Measurements from ENCODE around the gene KLHL29.
"Not testable (repeated sequence)": the region's sequence is repeated elsewhere in the genome, so short reads cannot be mapped to it uniquely, and the experiment has no call there.

Gene KLHL29

DNA sequence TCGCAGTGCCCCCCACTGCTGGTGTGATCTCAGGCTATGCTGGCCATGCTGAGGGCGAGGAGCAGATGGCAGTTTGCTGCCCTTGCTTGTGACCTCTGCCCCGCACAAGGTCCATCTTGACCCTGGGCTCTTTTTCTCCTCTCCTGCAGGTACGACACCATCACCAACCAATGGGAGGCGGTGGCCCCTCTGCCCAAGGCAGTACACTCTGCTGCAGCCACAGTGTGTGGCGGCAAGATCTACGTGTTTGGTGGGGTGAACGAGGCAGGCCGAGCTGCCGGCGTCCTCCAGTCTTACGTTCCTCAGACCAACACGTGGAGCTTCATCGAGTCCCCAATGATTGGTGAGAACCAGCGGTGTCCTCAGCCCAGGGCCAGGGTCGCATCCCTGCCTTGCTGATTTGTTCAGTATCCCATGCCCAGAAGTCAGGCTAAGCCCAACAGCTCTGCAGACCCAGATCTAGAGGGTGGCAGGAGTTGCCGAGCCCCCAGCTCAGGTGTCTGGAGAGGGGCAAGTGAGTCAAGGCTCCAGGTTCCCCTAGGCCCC, 318.1 kb downstream of the KLHL29 start:
- no peak for DNase-seq

DNA sequence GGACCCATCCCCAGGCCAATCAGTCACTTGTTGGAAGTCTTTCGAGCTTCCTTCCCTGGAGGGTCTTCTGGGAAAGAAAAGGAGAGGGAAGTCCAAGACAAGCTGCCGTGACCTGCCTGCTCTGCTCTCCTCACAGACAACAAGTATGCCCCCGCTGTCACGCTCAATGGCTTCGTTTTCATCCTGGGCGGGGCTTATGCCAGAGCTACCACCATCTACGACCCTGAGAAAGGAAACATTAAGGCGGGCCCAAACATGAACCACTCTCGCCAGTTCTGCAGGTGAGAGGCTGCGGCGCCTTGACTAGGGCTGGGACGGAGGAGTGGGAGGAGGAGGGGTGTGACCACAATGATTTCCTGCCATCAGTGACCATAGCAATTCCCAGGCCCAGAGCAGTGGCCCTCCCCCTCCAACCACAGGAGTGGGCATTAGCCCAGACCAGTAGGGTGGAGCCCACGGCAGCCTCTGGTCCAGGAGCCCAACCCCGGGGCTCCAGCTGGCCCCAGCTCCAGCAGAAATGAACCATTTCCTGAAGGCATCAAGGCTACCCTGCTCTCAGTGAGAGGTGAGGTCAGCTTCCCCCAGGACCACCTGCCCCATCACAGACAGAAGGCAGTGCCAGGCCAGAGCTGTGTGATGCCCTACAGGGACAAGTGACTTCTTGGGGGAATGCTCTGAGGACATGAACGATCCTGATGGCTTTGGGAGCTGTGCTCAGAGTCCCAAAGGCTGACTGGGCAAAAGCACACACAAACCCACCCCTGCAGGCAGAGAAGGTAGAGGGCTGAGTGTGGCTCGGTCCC, 318.8 kb downstream of the KLHL29 start:
- no peak for DNase-seq

DNA sequence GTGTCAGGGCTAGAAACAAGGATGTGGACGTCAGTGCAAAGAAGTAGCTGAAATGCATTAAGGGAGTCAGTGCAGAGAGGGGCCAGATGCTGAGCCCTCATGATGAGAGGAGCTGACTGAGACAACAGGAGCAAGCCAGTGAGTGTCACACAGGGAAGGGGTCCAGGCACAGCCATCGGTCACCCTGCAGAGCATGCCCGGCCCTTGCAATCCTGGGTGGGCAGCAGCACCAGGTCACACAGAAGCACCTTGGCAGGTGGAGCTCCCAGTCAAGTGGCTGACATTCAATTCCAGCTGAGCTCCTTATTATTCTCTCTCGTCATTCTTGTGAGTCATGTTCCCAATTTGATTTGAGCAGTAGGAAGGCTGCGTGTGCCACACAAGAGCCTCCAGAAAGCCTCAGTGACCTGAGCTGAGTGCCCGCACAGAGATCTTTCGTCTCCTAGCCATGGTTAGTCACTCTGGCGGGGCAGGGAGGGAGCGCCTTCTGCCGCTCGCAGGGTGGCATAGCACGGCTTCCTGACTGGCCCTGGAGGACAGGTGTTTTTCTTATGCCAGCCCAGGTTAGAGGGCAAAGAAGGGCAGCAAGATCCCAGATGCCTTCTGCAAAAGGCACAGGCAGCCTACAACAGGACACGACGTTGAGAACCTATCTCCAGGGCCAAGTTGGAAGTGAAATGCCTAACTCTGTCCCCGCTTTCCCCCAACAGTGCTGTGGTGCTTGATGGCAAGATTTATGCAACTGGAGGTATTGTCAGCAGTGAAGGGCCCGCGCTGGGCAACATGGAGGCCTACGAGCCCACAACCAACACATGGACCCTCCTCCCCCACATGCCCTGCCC, 321.0 kb downstream of the KLHL29 start:
- no peak for DNase-seq

DNA sequence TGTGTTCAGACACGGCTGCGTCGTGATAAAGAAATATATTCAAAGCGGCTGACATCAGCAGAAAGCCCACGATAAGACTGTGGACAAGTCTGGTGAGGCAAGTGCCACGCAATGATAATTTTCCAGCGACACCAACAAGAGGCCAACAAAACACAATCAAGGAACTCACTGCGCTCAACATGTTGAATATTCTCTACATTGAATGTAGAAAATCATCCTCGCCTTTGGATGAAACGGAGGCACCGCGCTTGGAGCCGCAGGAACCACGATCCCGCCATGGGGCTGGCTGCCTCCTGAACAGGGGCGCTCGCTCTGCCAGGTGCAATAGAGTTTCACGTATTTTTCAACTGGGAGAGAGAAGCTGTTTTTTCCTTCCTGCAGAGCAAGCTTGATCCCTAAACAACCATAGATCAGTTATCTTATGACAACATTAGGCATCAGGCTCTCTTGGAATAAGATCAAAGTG, 321.7 kb downstream of the KLHL29 start:
- DNase-seq = no peak

DNA sequence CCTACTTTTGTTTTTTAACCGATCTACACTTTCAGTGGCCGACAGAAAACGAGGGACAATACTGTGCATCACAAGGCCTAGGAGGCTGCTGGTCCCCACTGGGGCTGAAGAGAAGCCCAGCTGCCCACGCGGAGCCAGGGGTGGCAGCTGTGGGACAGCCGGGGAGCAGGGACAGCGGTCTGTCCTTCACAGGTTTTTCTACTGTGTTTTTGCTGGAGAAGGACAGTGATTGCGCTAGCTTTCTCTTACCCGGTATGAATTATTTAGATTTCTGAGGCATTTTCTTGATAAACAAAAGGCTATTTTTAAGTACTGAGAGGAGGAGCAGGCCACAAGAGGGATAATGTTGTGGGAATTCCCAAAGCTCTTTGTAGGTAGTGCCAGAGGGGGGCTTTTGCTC, 322.1 kb downstream of the KLHL29 start:
- DNase-seq = no peak

DNA sequence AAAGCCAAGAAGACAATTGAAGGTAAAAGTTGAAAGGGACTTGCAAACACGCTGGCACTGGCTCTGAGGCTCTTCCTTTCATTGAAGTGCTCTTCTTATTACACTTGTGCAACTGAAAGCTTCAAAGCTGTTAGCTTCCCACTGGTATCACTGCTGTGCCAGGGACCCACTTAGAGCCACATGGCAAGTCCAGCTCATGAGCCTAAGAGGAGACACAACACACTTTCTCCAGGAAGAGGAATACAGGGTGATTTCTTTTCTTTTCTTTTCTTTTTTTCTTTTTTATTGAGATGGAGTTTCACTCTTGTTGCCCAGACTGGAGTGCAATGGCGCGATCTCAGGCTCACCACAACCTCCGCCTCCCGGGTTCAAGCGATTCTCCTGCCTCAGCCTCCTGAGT, 323.8 kb downstream of the KLHL29 start:
- DNase-seq = no peak

DNA sequence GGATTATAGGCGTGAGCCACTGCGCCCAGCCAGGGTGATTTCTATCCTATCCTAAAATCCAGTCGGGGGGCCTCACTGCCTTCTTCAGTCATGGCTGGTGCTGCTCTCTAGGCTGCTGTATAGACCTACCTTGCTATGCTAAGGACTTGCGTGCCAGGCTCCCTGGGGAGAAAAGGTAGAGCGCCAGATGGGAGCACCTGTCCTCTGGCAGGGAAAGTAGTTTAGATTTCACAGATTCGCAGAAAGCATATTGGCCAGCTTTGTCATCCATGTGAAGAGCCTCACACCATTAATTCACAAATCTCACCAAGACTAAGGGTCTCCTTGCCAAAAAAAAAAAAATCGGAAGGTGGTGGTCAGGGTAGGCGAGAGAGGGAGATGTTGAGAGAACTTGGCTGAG, 324.3 kb downstream of the KLHL29 start:
- no peak for DNase-seq

DNA sequence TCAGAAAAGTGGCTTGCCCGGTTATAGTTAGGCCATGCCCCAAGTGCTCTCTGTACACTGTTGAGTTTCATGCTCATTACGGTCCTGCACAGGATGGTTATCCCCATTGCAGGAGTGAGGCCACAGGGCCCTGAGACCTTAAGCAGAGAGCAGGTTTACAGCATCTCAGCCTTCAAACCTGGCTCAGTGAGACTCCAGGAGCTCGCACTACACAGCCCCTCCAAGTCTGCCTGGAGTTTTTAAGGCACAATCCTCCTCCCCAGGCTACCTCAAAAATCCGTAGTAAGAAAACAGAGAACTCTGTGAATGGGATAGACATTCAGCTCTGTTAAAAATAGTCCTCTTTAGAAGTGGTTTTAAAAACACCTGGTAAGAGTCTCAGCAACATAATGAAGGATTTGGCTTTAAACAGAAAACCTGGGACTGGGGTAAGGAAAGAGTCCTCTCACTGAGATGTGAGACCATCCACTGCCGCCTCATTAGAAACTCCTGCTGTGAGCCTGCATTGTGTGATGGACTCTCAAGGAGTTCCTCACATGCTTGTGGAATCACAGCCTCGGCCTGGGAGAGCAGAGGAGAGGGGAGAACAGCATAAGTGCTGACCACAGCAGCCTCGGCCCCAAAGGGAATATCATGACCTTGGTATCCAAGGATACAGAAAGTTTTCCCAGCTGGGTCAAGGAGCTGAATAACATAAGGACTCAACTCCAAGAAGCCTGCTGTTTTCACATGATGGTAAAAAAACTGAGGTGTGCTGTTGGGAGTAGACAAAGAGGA, 327.2 kb downstream of the KLHL29 start:
- no peak for DNase-seq

DNA sequence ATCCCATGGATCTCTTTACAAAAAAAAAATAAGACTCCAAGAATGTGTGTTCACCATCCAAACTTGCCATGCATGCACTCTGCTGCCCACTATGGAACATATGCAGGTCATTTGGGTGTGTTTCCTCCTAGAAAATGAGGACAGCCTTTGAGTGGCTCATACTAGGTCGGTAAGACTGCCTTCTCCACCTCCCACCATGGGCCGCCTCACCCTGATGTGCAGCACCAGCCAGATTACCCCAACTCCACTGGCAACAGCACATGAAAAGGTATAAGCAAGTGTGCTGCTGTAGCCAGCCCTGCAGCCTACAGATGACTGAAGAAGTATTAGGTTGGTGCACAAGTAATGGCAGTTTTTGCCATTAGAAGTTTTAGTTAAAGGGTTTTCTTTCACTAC, 327.8 kb downstream of the KLHL29 start:
- no peak for DNase-seq

DNA sequence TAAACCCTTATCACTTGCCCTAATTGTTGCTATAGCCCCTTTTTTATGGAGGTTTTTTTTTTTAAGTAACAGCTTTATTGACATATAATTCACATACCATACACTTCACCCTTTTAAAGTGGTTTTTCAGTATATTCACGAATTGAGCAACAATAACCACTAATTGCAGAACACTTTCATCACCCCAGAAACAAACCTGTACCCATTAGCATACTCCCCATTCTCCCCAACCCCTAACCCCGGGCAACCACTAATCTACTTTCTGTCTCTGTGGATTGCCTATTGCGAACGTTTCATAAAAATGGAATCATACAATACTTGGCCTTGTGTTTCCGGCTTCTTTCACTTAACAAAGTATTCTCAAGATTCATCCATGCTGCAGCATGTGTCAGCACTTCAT, 328.4 kb downstream of the KLHL29 start:
- no peak for DNase-seq

DNA sequence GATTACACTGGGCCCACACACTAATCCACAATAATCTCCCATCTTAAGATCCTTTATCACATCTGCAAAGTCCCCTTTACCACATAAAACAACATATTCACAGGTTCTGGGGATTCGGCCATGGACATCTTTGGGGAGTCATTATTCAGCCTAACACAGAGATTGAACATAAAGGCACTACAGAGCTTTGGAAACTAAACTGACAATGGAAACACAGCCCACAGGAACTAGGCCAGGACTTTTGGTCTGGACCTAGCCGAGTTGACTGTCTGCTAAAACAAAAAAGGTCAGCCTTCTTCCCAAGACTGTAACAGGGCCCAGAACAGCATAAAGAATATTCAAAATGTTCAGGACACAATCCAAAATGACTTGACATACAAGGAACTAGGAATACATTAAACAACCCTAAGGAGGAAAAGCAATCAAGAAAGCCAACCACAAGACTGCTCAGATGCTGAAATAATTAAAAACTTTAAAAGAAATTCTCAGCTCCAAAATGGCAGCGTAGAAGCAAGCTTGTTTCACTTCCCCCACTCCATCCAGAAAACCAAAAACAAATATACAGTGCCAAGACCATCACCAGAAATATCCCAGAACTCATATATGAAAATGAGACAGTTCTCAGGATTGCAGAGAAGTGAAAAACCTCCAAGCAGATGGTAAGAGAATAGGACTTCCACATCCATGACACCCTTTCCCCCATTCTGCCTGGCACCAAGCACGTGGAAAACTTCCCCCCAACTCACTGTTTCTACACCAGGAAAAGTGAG, 334.1 kb downstream of the KLHL29 start:
- no peak for DNase-seq

DNA sequence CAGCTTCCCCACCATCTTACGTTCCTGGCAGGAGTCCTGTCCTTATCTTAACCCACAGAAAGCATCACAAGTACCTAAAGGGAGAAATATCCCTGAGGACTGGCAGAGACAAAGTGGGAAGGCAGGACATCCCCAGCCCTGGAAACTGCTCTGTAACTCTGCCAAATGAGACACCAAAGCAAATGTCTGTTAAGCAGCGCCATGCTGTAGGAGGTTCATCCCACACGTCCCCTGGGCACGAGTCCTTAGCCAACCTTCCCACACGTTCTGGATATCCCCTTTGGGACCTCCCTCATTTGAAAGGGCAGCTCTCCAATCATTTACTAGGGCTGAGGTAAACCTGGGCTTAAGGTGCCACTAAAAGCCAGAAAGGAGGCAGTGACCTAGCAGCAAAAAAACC, 334.7 kb downstream of the KLHL29 start:
- DNase-seq = no peak

DNA sequence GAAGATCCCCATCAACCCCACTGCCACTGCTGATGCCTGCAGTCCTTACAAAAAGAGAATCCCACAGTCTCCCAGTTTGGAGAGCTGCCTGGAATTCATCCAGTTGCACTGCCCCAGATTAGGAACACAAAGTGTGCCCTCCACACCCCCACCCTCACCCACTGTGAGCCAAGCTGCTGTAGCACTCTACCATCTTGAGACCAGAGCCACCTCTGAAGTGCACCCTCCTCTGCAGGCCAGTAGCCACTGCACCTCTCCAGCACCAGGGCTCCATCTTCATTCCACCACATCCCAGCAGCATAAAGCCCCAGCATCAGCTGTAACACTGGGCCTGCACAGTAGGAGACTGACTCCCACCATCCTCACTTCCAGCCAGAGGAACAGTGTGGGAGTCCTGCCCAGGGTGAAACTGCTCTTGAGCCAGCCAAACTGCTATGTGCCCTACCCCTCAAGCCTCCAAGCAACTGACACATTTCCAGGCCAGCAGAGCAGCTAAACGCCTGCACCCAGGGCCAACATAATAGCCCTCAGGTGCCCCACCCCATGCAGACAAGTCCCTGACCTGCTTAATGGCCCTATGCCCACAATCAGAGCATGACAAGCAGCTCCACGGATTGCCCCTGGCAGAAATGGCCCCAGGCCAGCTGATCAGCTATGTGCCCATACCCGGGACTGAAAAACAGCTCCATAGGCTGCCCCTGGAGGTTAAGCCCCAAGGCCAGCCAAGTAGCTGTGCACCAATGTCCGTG, 335.9 kb downstream of the KLHL29 start:
- DNase-seq = no peak

DNA sequence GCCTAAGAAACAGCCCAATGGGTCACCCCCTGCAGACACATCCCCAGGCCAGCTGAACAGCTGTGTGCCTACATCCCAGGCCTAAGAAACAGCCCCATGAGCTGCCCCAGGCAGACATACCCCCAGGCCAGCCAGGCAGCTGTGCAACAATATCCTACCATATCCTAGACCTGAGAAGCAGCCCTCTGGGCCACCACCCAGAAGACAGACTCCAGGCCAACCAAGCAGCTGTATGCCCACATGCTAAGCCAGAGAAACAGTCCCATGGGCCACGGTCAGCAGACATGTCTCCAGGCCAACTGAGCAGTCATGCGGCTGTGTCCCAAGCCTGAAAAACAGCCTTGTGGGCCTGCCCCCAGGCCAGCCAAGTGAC, 336.5 kb downstream of the KLHL29 start:
- no peak for DNase-seq

DNA sequence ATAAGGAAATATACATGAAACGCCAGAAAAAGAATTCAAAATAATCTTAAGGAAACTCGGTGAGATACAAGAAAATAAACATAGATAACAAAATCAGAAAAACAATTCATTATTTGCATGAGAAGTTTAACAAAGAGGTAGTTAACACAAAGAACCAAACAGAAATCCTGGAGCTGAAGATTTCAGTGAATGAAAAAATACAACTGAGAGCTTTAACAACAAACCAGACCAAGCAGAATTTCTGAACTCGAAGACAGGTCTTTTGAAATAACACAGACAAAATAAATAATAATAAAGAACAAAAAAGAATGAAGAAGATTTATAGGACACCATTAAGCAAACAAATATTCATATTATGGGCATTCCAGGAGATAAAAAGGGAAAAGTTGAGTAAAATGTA, 337.3 kb downstream of the KLHL29 start:
- no peak for DNase-seq

DNA sequence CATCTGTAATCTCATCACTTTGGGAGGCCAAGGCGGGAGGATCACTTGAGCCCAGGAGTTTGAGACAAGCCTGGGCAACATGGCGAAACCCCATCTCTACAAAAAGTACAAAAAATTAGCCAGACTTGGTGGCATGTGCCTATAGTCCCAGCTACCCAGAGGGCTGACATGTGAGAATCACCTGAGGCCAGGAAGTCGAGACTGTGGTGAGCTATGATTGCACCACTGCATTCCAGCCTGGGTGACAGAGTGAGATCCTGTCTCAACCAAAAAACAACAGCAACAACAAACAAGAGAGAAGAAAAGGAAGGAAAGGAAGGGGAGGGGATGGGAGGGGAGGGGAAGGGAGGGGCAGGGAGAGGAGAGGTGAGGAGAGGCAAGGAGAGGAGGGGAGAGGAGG, 338.1 kb downstream of the KLHL29 start:
- not testable (repeated sequence) for DNase-seq

DNA sequence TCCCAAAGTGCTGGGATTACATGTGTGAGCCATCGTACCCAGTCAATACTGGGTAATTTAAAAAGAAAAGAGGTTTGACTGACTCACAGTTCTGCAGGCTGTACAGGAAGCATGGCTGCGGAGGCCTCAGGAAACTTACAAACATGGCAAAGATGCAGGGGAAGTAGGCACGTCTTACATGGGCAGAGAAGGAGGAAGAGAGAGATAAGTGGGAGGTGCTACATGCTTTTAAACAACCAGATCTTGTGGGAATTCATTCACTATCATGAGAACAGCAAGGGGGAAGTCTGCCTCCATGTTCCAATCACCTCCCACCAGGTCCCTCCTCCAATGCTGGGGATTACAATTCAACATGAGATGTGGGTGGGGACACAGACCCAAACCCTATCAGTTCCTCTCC, 349.4 kb downstream of the KLHL29 start:
- no peak for DNase-seq

DNA sequence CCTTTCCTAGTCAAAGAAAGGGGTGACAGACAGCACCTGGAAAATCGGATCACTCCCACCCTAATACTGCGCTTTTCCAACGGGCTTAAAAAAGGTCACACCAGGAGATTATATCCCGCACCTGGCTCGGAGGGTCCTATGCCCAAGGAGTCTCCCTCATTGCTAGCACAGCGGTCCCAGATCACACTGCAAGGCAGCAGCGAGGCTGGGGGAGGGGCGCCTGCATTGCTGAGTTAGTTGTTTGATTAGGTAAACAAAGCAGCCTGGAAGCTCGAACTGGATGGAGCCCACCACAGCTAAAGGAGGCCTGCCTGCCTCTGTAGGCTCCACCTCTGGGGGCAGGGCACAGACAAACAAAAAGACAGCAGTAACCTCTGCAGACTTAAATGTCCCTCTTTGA, 351.8 kb downstream of the KLHL29 start:
- DNase-seq = not testable (repeated sequence)

DNA sequence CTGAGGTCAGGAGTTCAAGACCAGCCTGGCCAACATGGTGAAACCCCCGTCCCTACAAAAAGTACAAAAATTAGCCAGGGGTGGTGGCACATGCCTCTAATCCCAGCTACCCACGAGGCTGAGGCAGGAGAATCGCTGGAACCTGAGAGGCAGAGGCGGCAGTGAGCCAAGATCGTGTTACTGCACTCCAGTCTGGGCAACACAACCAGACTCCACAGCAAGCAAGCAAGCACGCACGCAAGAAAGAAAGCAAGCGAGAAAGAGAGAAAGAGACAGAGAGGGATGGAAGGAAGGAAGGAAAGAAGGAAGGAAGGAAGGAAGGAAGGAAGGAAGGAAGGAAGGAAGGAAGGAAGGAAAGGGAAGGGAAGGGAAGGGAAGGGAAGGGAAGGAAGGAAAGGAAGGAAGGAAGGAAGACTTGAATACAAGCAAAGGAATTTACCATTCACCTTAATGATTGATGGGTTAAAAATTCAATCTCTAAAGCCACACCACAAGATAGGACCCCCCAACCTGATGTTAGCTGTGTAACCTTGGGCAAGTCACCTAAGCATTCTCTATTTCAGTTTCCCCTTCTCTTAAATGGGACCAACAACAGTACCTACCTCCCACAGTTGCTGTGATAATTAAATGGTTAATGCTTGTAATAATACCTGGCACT, 360.2 kb downstream of the KLHL29 start:
- no peak for DNase-seq

DNA sequence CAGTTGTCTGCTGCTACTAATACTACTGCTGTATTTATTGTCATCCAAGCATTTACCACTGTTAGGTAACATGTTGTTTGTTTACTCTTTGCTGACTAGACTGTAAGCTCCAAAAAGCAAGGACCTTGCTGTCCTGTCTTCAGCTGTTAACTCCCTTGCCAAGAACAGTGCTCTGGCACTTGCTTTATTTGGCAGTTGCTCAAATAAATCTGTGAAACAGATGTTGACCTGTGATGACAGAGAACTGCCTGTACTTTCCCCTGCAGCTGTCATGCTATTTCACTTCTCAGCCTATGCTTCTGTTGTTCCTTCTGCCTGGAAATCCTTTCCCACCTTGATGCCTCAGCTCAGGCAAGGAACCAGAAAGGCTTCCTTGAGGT, 360.7 kb downstream of the KLHL29 start:
- DNase-seq = no peak
